NCI-H1694 (cell line): ENCODE measurements around the gene TMEM52B.
"Not testable (repeated sequence)": the region's sequence is repeated elsewhere in the genome, so short reads cannot be mapped to it uniquely, and the experiment has no call there.

ENCODE experiments used
- DNase-seq: peaks from one replicate; lab custom pipeline; 2025; lab: John Stamatoyannopoulos, UW

TMEM52B gene

DNA sequence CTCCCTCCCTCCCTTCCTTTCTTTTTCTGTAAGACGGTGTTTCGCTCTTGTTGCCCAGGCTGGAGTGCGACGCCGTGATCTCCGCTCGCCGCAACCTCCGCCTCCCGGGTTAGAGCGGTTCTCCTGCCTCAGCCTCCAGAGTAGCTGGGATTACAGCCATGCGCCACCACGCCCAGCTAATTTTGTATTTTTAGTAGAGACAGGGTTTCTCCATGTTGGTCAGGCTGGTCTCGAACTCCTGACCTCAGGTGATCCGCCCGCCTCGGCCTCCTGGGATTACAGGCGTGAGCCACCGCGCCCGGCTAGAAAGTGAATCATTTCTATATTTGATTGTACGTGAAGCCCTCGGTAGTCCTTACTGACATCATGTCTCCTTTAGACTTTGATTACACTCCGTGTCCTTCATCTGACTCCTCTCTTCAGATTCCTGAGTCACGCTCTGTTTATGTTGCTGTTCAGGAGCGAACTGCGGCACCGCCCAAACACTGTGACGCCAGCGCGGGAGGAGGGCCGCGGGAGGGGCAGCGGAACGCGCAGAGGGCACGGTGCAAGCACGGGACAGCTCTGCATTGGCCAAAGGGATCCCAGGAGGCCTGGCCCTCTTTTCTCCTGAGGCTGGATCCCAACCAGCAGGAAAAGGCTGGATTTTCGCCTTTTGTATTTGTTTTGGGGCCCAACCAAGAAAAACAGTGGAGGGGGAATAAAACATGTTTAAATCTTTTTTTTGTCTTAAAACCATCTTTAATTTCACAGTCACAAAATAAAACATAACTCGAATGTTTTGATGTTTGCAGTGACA, 33.3 kb downstream of the TMEM52B start:
- no peak for DNase-seq

DNA sequence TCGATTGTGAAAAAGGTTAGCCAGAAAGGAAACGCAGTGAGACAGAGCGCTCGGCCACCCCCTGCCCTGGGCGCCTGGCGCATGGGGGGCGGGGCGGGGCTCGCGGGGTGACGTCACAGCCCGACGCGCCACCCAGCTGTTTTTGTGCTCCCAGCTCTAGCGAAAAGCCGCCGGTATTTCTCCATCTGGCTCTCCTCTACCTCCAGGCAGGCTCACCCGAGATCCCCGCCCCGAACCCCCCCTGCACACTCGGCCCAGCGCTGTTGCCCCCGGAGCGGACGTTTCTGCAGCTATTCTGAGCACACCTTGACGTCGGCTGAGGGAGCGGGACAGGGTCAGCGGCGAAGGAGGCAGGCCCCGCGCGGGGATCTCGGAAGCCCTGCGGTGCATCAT, 33.9 kb downstream of the TMEM52B start, which contains the start of gene GABARAPL1:
Gene GABARAPL1 (plus strand): TSS at position 139 of the 393 bp plus-strand sequence. CDS start 253 bp downstream, at position 392.
- no peak for DNase-seq

DNA sequence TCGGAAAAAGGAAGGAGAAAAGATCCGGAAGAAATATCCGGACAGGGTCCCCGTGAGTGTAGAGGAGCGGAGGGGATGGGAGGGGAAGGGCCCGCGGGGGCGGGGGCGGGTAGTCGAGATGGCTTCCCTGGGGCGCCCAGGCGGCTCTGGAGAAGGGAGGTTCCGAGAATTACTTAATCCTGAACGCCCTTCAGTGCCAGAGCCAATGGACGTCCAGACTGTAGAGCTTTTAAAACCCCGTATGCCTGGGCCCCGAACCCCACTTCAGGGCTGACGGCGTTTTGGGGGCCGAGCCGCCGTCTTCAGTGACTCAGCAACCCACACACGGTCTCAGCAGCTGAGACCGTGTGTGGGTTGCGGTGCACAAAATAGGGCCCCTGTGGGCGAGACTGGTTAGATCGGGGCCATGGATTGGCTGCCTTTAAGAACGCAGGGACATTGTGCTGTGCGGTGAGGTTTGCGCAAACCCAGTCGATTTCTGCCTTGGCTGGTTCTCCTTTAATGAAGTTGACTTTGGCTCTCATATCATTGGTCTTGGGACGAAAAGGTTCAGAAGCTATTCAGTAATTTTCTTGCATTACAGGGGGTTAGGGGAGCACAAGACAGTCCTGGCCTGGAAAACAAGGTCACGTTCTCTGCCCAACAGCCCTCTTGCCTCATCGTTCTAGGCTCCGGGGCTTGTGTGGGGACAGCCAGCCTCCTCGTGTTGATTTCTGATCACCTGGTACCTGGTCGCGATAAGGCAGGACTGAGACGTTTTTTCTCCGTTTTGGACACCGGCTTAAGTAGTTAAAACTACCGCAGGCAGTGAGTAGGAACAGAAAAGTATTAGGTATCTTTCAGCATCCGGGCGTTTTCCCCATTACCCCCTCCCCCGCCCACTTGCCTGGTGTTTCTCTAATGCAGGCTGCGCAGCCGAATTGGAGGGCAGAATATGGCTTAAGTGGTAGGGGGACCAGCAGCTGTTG, 34.6 kb downstream of the TMEM52B start:
- DNase-seq: no peak

DNA sequence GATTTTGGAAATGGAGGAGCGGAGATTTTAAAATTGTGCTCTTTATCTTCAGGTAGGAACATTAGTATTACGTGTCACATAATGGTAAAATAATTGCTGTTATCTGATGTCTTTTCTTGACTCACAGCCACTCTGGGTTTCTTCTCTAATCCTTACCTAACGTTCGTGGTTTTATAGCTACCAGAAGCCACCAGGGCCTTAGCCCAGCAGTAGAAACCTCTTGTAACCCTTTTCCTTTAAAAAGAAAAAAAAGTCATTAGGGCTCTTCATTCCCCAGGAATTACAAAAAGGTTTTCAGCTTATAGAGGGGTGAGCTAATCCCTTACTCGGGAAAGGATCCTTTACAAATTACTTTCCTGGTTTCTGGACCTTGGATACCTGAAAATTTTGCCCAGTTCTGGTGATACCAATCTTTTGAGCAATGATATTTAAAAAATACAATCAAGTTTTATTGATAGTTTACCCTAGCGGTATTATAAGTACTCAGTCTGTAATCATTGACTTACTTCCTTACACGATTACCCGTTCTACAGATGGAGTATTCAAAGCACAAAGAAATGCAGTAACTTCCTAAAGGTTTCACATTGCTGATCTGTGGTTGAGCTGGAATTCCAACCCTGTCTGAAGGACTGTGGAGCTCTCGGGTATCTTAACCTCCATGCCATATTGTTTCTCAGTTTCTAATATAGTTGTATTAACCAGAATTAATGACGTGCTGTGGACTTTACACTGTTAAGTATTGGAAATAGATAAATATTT, 35.5 kb downstream of the TMEM52B start:
- no peak for DNase-seq

DNA sequence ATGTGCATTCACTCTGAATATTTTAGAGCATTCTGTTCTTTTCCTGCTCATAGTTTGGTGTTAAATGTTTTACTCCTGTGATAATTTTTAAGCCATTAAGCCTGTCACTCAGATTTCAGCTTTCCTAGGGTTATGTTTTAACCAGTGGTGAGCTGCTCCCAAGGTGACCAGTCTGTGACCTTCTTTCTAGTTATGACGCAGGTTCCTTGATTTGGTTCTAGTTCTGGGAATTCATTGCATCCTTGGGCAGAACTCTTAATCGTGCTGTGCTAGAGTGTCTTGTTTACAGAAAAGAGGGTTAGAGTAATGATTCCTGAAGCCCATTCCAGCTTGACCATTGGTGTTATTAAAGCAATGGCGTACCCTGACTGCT, 36.0 kb downstream of the TMEM52B start:
- DNase-seq: no peak

DNA sequence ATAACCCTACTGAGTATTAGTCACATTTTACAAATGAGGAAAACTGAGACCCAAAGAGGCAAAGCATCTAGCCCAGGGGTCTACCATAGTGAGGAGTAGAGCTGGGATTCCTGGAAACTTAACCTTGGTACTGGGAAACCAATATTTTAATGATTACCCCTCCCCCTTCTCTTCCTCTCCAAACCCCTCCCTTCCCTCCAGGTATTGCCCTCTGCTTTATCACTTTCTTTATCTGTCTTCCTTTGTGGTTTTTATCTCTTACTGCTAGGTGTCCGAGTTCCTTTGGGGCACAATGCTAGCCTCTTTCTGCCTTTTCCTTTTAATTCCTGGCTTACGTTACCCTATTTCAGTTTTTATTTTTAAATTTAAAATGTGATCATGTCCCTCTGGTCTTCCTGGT, 36.6 kb downstream of the TMEM52B start:
- DNase-seq: no peak

DNA sequence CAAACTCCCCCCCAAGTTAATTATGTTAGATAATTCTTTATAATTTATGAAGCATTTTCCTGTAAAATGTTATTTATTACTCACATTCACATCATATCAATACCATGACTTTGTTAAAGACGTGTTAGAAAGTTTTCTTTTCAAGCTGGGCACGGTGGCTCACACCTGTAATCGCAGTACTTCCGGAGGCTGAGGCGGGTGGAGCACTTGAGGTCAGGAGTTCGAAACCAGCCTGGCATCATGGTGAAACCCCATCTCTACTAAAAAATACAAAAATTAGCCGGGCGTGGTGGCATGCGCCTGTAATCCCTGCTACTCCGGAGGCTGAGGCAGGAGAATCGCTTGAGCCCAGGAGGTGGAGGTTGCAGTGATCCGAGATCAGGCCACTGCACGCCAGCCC, 37.1 kb downstream of the TMEM52B start:
- DNase-seq: not testable (repeated sequence)

DNA sequence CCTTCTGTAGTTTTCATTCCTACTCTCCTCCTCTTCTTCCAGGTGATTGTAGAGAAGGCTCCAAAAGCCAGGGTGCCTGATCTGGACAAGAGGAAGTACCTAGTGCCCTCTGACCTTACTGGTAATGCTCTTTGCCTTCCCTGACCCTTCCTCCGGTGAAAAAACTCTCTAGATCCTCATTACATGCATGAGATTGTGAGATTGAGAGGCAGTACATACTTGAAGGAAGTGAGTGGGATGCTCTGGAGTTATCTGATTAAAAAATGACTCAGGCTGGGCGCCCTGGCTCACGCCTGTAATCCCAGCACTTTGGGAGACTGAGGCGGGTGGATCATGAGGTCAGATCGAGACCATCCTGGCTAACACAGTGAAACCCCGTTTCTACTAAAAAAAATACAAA, 39.2 kb downstream of the TMEM52B start:
- no peak for DNase-seq

DNA sequence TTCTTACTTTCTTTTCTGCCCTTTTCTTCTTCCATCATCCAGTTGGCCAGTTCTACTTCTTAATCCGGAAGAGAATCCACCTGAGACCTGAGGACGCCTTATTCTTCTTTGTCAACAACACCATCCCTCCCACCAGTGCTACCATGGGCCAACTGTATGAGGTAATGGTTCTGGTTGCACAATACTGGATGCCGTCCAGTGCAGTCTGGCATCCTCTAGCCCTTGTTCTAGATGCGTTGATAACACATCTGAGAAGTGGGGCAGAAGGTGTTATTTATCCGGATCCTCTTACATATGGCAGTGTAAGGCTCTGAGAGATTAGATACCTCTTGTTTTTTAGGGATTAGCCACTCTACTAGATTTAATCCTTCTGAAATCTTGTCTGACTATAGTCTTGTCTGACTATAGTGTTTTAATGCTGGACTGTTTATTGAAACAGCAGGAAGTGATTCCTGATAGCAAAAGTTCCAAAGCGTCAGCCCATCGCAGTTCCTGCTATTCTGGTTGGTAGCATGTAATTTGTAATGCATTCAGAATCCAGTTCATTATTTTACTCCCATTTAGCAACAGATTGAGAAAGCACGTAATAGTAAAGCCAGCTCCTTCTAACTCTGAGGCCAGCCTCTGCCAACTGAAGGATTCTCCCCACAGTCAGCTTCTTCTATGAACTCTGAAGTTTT, 41.7 kb downstream of the TMEM52B start:
- DNase-seq: no peak

DNA sequence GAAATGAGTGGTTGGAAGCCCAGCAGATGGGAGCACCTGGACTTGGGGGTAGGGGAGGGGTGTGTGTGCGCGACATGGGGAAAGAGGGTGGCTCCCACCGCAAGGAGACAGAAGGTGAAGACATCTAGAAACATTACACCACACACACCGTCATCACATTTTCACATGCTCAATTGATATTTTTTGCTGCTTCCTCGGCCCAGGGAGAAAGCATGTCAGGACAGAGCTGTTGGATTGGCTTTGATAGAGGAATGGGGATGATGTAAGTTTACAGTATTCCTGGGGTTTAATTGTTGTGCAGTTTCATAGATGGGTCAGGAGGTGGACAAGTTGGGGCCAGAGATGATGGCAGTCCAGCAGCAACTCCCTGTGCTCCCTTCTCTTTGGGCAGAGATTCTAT, 43.0 kb downstream of the TMEM52B start:
- no peak for DNase-seq

DNA sequence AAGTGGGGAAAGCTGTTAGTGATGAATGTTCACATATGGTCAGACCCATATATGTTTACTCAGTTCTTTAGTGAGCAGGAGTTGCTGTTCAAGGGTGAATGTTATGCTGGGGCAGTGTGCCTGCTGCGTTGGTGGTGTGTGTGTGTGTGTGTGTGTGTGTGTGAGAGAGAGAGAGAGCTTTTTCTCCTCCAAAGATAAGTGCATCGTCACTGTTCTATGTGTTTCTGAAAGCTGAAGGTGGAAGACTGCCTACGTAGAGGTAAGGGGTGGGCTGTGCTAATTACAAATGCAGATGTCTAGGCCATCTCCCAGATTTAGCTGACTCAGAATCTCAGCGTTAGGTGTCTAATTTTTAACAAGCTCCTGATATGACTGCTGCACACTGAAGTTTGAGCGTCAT, 44.4 kb downstream of the TMEM52B start:
- no peak for DNase-seq

DNA sequence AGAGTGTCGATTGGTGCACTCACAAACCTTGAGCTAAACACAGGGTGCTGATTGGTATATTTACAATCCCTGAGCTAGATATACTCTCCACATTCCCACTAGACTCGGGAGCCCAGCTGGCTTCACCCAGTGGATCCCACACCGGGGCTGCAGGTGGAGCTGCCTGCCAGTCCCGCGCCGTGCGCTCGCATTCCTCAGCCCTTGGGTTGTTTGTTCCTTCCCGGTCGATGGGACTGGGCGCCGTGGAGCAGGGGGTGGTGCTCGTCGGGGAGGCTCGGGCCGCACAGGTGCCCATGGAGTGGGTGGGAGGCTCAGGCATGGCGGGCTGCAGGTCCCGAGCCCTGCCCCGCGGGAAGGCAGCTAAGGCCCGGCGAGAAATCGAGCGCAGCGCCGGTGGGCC, 46.6 kb downstream of the TMEM52B start:
- DNase-seq: not testable (repeated sequence)

DNA sequence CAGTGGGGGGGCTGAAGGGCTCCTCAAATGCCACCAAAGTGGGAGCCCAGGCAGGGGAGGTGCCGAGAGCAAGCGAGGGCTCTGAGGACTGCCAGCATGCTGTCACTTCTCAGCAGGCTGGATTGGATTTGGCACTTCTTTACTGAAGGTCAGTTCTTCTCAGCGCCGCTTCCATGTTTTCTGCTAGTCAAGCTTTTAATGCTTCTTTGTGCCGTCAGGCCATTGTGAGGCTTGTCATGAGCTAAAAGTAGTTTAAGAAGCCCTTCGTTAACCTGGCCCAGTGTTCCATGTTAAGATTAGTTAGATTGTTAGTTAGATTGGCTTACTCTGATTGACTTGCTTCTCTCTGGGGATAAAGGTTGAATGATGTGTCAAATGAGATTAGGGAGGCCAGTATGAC, 47.3 kb downstream of the TMEM52B start:
- no peak for DNase-seq

DNA sequence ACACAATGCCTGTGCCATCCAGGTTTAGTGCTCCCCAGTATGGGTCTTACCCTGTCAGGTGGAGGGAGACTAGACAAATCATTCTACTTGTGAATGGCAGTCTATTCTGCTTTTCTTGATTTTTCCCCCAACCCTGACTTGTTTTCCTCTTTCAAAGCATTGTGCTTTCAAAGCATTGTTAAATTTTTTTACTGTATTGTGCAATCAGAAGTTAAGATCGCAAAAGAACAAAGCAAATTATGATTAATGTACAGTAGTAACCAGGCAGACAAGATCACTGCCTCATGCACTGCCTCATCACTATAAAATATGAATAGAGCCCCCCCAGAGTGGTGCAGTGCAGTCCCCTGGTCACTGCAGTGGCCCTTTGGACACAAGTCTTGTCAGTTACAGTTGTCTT, 47.9 kb downstream of the TMEM52B start:
- no peak for DNase-seq

DNA sequence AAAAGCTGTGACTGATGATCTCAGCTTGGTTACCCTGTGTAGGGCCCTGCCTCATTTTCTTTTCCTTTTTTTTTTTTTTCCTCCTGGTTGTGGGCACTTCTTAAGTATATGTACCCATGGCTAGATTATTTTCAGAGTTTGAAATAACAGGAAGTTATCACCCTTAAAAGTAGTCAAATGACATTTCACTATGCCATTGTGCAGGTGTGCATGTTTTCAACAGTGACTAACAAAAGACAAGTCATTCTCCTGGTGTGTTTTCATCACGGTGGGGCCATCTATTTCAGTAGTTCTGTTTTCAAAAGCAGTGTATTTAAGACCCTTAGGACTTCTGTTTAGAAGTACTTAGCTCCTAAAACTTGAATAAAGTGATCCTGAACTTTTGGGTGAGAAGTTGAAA, 48.8 kb downstream of the TMEM52B start:
- DNase-seq: no peak

DNA sequence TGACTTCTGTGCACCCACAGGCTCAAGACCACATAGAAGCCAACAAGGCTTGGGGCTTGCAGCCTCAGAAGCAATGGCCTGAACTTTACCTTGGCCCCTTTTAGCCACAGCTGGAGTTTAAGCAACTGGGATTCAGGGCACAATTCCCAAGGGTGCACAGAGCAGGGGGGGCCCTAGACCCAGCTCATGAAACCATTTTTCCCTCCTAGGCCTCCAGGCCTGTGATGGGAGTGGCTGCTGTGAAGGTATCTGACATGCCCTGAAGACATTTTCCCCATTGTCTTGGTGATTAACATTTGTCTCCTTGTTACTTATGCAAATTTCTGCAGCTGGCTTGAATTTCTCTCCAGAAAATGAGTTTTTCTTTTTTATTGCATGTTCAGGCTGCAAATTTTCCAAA, 55.7 kb downstream of the TMEM52B start:
- no peak for DNase-seq

DNA sequence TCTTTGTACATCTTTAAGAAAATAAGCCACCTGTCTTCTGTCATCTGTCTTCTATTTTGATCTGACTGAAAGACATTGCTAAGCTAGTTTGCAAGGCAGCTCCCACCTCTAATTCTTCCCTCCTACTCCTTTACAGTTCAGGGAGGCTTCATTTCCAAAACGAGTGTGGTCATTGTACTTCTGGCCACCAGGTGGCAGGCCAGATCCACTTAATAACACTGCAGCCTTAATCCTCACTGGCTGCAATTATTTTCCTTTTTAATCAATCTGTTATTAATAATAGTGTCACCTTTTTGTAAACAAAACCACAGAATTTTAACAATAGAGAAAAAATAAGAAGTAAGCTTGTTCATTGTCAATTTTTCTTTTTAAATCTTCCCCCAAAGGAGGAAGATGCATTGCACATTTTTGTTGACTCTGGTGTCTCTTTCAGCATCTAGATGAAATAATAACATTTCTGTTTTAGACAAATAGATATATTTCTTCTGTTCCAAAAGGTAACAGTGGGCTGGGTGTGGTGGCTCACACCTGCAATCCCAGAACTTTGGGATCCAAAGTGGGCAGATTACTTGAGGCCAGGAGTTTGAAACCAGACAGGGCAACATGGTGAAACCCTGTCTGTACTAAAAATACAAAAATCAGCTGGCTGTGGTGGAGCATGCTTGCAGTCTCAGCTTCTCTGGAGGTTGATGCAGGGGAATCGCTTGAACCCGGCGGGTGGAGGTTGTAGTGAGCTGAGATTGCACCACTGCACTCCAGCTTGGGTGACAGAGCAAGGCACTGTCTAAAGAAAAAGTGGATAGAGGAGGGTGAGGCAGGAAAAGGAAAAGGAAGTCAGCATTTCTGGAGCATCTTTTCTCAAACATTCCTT, 57.2 kb downstream of the TMEM52B start:
- no peak for DNase-seq

DNA sequence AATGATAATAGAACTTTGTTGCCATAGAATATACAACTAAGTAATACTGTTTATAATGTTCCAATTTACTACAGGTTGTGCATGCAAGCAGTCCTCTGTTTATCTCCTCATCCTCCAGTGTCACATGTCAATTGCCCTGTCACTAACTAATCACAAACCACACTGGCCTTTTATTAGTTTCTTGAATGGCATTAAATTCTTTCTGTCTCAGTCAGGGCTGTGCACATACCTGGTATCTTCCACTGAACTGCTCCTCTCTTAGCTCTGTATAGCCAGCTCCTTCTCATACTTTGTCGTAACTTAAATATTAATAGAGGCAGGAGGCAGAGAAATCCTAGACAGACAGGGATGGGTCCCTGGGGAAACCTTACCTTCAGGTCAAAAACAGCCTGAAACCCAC, 57.9 kb downstream of the TMEM52B start:
- no peak for DNase-seq

DNA sequence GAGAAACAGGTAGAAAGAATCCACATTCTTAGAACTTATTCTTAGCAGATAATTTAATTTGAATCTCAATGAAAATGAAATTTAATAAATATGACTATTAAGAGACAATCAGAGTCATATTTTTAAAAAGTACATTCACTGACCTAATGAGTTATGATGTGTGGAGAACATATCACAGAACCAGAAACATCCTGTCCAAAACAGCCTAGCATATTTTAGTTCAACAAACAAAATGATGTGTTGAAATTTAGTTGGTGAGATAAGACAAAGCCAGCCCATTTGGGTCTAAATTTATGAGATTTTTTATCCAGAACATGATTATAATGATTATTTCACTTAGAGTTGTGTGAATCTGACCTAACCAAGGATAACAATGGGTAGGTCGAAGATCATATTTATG, 59.7 kb downstream of the TMEM52B start:
- no peak for DNase-seq

DNA sequence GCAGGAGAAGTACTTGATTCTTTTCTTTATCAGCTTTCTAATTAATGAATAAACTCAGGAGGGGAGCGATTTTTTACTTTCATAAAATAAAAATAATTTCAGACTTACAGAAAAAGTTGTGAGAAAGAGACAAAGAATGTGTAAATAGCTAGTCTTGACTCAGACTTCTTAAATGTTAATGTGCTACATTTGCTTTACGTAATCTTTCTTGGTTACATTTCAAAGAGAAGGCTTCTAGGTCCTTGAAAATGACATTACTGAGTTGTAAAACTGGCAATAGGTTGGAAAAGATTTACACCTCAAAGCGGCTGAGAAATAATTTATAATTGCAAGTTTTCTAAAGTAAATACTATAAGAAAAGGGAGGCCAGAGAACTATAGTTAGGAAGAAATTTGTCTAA, 62.5 kb downstream of the TMEM52B start:
- no peak for DNase-seq
